Motor neuron (in vitro differentiated cells): ENCODE data around the gene RBMS3. TPM values are rescaled to one million over a fixed set of nuclear protein-coding genes. Genes with fewer than 3 reads are reported as not detected.
A peak's percentile ranks its signal among the peaks of the same experiment; 100 is the strongest.

Experiments
- ATAC-seq, 8 experiments: fragments of 200-7000 bp; cut with Tn5 transposase; replicated peaks in 6 of 8; 2 replicates each; pipeline ENCODE4 v1.8.0; 2021; ENCODE audit warnings: mild to moderate bottlenecking in 8 of 8, moderate library complexity in 8 of 8
- H3K27ac ChIP-seq, 2 donors: fragments of 250-450 bp; sonication (Bioruptor Pico); 2 replicates each; pipeline ENCODE4 v1.9.0; 2021; ENCODE audit warnings: antibody characterized with exemption in 2 of 2, mild to moderate bottlenecking in 2 of 2, moderate library complexity in 1 of 2
- H3K4me1 ChIP-seq, 2 donors: fragments of 250-450 bp; sonication (Bioruptor Pico); replicated peaks in 1 of 2; 2 replicates each; pipeline ENCODE4 v1.6.1; 2021; ENCODE audit warnings: antibody characterized with exemption in 2 of 2, mild to moderate bottlenecking in 2 of 2, moderate library complexity in 1 of 2
- H3K4me3 ChIP-seq, 5 donors: fragments of 250-450 bp; sonication (Bioruptor Pico); 2 replicates each; pipeline ENCODE4 v1.9.0; 2021; ENCODE audit warnings: antibody characterized with exemption in 5 of 5, mild to moderate bottlenecking in 5 of 5, moderate library complexity in 4 of 5
- WGBS, 10 experiments: fragments of 450-650 bp; shearing (Covaris generic); methylation state at CpG; one replicate each; pipeline ENCODE4 v1.0.0; 2022; 5-methylcytosine and 5-hydroxymethylcytosine counted together
- in situ Hi-C, 9 experiments: fragments of 400-800 bp; cut with MboI; loops; one replicate each; pipeline ENCODE4 v1.15.0; 2021; ENCODE audit warnings: low sequenced_read_pairs in 9 of 9, low pct_unique_long_range_greater_than_20kb in 2 of 9; ENCODE audit not compliant: unreplicated experiment in 9 of 9
- total RNA-seq, 8 experiments: library from RNA; unstranded; fragments of 300-600 nt; gene quantifications; 2 replicates each; pipeline versions ENCODE4 v1.2.3 to v1.2.4, GENCODE V29; 2022

Gene RBMS3
- total RNA-seq, 8 experiments from 2014 or later = 11.0 to 63.7 (median 16.7) TPM

DNA sequence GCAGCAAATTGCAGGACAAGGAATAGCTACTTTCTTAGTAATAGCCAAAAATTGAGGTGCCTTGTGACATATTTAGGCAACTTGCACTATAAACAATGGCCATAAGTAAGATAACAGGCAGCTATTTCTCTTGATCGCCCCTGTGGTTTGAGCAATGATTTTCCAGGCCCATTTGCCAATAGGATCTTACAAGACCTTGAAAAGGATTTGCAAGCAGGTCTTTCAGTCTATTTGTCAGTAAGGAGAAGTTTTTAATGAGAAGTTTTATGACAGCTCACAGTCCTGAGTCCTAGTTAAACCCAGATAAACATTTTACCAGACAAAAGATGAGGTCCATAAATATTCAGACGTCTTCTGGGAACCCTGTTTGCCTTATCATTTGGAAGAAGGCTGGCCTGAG is 645.5 kb downstream of the RBMS3 start:
- H3K27ac ChIP-seq = no peak overlapping the region
- in situ Hi-C loops = no loop called here
- no peaks in the 10 kb centered on the region for H3K4me1 ChIP-seq
- H3K4me3 ChIP-seq = no peak overlapping the region
- no peak for ATAC-seq
- 58 to 100% (median 85%) methylated on average over 1 to 2 of the region's 2 CpGs; no CpG with 5 or more reads in 2 of the 10 experiments for WGBS, 10 experiments

DNA sequence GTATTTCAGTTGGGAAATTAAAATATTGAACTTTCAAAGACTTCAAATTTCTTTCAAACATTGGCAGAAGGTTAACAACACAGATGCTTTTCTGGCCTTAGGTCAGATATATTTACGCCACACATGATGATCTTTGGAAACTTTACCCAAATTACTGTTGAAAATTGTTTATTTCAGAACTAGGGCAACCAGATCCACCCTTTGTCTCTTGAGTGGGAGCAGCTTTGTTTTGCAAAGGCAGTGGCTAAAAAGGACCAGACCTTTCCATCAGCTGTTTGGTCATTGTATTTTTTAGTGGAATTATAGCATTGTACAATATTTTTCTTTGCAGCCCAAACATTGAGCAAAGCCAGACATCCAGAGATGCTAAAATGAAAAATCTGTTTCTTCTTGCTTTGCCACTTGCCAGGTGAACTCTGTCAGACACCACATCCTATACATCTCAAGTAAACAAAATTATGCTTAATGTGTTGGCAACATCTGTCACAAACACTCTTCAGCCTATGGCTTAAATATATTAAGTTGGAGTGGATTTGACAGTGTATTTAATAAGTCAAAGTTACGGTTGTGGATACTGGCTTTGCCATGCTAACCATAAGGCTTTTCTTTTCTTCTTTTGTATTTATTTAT is 651.9 kb downstream of the RBMS3 start:
- no peak for ATAC-seq
- WGBS, 10 experiments = 71 to 100% (median 95%) methylated on average over 1 to 2 of the region's 2 CpGs
- H3K27ac ChIP-seq = no peak overlapping the region
- H3K4me3 ChIP-seq = no peak overlapping the region
- H3K4me1 ChIP-seq = no peaks in the 10 kb centered on the region
- in situ Hi-C loops = no loop called here

DNA sequence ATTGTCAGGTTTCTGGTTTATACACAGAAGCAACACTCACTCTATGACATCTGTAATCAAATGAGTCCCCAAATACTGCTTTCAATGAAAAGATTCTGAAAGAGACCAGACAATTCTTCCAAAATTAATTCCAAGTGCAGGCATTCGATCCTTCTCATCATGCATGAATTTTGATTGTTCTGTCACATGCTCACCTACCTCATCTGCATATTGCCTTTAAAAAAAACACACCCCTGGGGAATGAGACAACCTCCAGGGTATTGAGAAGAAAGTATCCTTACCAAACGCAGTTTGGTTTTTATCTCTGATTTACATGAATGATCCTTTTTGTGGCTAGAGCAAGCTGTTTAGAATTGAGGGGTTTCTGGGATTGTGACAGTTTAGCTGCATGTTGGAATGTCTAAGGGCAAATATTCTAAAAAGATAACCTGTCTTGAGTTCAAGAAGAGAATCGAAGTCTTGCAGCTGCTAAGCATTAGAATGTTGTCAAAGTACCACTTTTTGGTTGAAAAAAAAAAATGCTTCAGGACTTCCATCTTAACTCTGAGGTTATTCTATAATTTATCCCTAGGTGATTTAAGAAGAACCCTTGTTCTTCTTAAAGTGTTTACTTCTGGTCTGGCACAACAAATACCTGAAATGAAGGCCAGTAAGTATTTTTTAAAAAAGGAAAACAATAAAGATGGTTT is 653.1 kb downstream of the RBMS3 start:
- peak in 3 of 8 experiments; percentile 27 to 81 (median 68) for ATAC-seq
- H3K4me3 ChIP-seq = no peak overlapping the region
- H3K4me1 ChIP-seq = no peaks in the 10 kb centered on the region
- no peak overlapping the region for H3K27ac ChIP-seq
- 0 to 74% (median 41%) methylated on average over 1 to 3 of the region's 3 CpGs for WGBS, 10 experiments
- in situ Hi-C loops = no loop called here

DNA sequence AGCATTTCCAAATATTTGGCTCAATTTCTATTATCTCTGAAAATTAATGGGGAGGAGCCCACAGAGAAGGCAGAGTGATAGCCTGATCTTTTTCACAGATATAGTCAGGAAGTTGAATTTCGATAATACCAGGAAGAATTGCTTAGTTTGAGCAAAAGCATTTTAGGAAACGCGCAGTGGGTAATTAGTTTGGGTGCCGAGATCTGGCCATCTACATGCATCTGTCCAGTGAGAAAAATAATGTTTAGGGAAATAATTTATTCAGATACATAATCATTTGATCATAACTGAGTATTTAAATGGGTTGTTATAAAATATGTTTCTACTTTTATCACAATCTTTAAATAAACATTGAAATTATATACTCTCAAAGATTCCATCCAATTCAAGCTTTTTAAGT is 653.9 kb downstream of the RBMS3 start:
- Histone ChIP-seq H3K4me3 (no peak overlapping the region), H3K27ac (no peak overlapping the region), H3K4me1 (no peaks in the 10 kb centered on the region)
- ATAC-seq = no peak
- in situ Hi-C loops = no loop called here
- WGBS, 10 experiments = 54 to 100% (median 92%) methylated on average over 1 to 4 of the region's 4 CpGs; no CpG with 5 or more reads in 3 of the 10 experiments

DNA sequence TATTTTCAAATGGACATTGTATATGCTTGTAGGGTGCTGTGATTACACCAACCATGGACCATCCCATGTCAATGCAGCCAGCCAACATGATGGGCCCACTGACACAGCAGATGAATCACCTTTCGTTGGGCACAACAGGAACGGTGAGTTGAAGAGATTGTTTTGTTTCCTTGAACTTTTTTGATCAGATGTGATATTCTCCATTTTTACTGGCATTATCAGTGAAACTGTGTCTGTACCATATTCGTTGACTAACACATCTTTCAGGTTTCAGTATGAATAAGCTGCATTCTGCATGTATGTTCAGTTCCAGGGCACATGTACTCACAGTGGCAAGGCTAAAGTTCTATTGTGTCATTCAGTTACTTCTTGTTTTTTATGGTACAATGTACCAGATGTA is 655.2 kb downstream of the RBMS3 start:
- peaks cover 0 to 4% of the 10 kb centered on the region in 2 donors for H3K4me1 ChIP-seq
- 82 to 100% (median 90%) methylated on average over 2 to 3 of the region's 3 CpGs; no CpG with 5 or more reads in 5 of the 10 experiments for WGBS, 10 experiments
- no peak for ATAC-seq
- H3K4me3 ChIP-seq = no peak overlapping the region
- no peak overlapping the region for H3K27ac ChIP-seq
- in situ Hi-C loops = no loop called here

DNA sequence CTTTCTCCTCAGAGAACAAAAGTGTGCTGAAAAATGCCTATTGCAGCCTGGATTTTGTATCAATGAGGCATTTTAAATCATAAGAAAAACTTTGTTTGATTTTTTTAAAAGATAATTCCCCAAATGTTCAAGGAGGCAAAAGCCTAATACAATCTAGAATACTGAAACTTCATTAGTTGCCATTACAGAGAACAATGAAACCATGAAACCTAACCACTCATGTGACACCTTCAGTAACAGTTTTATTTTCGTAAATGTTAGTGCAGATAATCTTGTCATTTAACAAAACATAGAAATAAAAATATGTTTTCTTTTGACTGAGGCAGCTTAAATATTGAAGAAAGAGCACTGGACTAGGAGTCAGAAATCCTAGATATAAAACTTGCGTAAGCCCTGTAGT is 655.9 kb downstream of the RBMS3 start:
- H3K27ac ChIP-seq = no peak overlapping the region
- H3K4me3 ChIP-seq = no peak overlapping the region
- peaks cover 0 to 4% of the 10 kb centered on the region in 2 donors for H3K4me1 ChIP-seq
- in situ Hi-C loops = no loop called here
- 80 to 100% (median 95%) methylated on average over 1 to 2 of the region's 2 CpGs; no CpG with 5 or more reads in 1 of the 10 experiments for WGBS, 10 experiments
- ATAC-seq = no peak

DNA sequence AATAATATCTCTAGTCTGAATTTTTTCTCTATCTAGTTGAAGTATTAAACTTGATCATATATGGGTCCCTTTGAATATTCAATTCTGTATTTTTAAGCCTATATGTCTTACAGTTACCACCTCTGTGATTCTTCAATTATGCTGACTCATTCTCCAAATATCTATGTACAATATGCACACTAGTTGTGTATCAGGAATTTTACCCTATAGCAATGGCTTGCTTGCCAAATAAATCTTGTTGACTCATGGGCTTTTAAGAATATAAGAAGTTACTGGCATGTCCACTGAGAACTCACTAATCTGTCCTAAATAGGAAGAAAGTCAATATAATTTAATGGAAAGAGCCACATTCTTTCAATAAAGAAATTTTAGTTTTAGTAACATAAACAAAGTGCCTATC is 656.3 kb downstream of the RBMS3 start:
- in situ Hi-C loops = no loop called here

DNA sequence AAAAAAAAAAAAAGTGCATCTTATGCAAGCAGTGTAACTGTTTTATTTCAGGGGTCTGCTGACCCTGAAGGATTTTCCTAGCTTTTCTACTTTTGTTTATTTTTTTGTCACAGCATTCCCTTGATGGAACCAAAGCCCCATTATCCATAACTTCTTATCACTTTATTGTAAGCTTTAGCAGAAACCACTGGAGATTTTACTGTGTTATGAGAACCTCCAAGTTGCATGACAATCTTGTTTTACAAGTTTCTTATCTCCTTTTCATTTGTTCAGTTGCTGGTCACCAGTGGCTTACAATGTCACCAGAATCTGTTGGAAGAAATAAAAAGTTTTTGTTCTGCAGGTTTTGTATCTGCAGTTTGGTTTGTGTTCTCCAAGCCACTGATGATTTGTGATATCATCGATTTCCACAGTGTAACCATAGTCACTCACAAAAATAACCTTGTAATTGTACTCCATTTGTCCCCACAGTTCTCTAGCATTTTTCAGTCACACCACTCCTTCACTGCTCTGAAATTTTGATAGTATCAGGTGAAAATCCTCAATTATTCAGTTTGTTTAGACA is 660.0 kb downstream of the RBMS3 start:
- in situ Hi-C loops = no loop called here
- 30 to 100% (median 80%) methylated on average over 1 of the region's 1 CpG; no CpG with 5 or more reads in 3 of the 10 experiments for WGBS, 10 experiments
- ATAC-seq = peak in 3 of 8 experiments; percentile 21 to 80 (median 30)
- no peak overlapping the region for H3K4me3 ChIP-seq
- H3K4me1 ChIP-seq = peaks cover 0 to 4% of the 10 kb centered on the region in 2 donors
- no peak overlapping the region for H3K27ac ChIP-seq

More for the DNA sequence above, 656.3 kb downstream of the RBMS3 start:
- no peak overlapping the region for H3K4me3 ChIP-seq
- ATAC-seq = peak in 1 of 8 experiments; percentile 47
- H3K4me1 ChIP-seq = peaks cover 0 to 4% of the 10 kb centered on the region in 2 donors
- no peak overlapping the region for H3K27ac ChIP-seq

DNA sequence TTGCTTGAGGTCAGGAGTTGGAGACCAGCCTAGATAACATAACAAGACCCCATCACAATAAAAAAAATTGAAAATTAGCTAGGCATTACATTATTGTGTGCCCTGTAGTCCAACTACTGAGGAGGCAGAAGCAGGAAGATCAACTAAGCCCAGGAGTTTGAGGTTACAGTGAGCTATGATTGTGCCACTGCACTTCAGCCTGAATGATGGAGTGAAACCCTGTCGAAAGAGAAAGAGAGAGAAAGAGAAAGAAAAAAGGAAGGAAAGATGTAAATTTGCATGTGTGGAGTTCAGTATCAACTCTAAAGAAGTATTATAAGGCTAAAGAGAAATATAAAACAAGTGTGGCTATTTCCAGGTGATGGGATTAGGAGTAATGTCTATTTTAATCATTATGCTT is 661.4 kb downstream of the RBMS3 start:
- Histone ChIP-seq H3K4me1 (peaks cover 0 to 4% of the 10 kb centered on the region in 2 donors), H3K4me3 (no peak overlapping the region), H3K27ac (no peak overlapping the region)
- in situ Hi-C loops = no loop called here
- WGBS, 10 experiments = 75 to 100% (median 87%) methylated on average over 1 of the region's 1 CpG; no CpG with 5 or more reads in 4 of the 10 experiments
- no peak for ATAC-seq

DNA sequence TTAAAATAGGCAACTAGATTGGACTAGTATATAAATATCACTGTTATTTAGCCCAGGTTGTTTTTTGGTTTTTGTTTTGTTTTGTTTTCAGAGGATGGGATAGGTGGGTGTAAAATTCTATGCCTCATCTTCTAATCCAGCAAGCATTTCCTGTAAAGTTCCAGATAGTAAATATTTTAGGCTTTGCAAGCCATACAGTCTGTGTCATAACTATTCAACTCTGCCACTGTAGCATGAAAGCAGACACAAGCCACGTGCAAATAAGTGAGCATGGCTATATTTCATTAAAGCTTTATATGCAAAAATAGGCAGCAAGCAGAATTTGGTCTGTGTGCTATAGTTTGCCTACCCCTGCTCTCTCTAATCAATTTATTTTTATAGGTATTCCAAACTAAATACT is 668.3 kb downstream of the RBMS3 start:
- WGBS, 10 experiments = 0 to 92% (median 50%) methylated on average over 1 of the region's 1 CpG; no CpG with 5 or more reads in 4 of the 10 experiments
- in situ Hi-C loops = no loop called here
- peaks cover 5% of the 10 kb centered on the region in 2 donors for H3K4me1 ChIP-seq
- ATAC-seq = no peak
- H3K4me3 ChIP-seq = no peak overlapping the region
- H3K27ac ChIP-seq = no peak overlapping the region

DNA sequence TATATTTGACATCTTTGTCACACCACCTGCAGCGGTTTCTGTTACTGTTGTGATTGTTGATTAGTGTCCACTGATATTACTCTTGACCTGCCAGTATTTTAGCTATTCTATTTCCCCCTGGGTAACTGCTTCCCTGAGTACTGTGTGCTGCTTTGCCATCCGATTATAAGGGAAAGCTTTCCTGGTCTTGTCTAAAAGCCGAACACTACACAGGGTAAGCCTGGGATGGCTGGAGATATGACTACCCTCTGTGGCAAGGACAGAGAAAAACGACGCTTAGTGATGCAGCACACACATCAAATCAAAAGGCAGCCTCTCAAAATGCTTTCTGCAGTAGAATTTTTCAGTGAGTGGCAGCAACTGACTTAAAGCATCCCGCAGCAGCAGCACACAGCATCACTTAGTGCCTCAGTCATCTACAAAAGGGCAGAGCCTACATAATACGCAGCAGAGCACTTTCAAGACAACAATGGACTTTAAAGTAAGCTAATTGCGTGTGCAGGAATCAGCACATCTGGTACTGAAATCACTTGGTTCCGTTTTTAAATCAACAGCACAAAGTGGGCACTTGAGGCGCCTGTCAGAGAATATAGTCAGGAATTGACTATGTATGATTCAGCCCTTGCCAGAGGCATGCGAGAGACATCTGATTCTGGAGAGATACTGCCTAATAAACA is 669.2 kb downstream of the RBMS3 start:
- no peak overlapping the region for H3K4me3 ChIP-seq
- 0 to 100% (median 81%) methylated on average over 1 to 7 of the region's 11 CpGs; no CpG with 5 or more reads in 1 of the 10 experiments for WGBS, 10 experiments
- in situ Hi-C loops = no loop called here

DNA sequence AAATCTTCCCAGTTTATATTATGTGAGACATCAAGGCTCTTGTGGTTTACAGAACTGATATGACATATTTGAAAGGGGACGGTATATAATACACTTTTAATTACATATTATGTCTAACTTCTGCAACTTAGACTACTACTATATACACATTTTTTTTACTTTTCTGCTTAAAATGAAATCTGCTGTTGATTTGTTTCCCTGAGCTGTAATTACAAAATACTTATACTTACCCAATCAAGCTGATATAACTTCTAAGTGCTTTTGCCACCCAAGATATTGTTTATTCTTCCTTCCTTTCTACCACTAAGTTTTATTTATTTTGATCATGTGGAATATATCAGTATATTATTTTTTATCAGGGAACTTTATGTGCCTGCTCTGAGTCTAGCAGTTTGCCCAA is 671.6 kb downstream of the RBMS3 start:
- H3K27ac ChIP-seq = no peak overlapping the region
- no peak overlapping the region for H3K4me3 ChIP-seq
- H3K4me1 ChIP-seq = peaks cover 5% of the 10 kb centered on the region in 2 donors
- ATAC-seq = no peak
- WGBS, 10 experiments = 80 to 100% (median 100%) methylated on average over 1 of the region's 1 CpG; no CpG with 5 or more reads in 2 of the 10 experiments
- in situ Hi-C loops = no loop called here

More for the DNA sequence above, 669.2 kb downstream of the RBMS3 start:
- H3K4me1 ChIP-seq = peaks cover 5% of the 10 kb centered on the region in 2 donors
- no peak overlapping the region for H3K27ac ChIP-seq
- peak in 6 of 8 experiments; percentile 22 to 66 (median 52) for ATAC-seq

DNA sequence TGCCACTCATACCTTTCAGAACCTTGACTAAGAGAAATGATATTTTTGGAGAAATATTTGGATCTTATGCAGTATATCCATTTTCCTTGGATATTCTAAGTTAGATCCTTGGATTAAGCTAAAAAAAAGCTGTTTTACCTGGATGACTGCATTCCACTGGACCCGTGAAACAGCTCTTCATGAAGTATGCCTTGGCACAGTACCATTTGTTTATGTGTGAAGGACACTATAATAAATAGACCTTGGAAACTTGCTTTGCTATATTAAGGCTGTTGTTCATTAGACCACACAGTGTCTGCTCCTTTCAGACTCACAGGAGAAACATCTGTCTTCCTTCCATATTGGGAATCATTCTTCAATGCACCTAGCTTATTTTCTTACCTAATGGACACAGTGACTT is 674.5 kb downstream of the RBMS3 start:
- Histone ChIP-seq H3K27ac (no peak overlapping the region), H3K4me3 (no peak overlapping the region), H3K4me1 (peaks cover 3 to 5% of the 10 kb centered on the region in 2 donors)
- ATAC-seq = no peak
- in situ Hi-C loops = no loop called here
- 20 to 82% (median 60%) methylated on average over 1 of the region's 1 CpG; no CpG with 5 or more reads in 3 of the 10 experiments for WGBS, 10 experiments
